GM18520 (cell line): Measurements from ENCODE around the gene CACNA1E.
A peak's percentile ranks its signal among the peaks of the same experiment; 100 is the strongest.
"Not testable (repeated sequence)": the region's sequence is repeated elsewhere in the genome, so short reads cannot be mapped to it uniquely, and the experiment has no call there.

ENCODE experiments used
- ATAC-seq: cut with Tn5 transposase; IDR thresholded peaks from one replicate; pipeline ENCODE4 v1.9.1; 2021; ENCODE audit not compliant: unreplicated experiment

CACNA1E gene

GRCh38 chr1:181514298-181515290 lies 31.3 kb downstream of the CACNA1E start:
- peak; percentile 77 for ATAC-seq

GRCh38 chr1:181516706-181517105 lies 33.4 kb downstream of the CACNA1E start:
- no peak for ATAC-seq

GRCh38 chr1:181517181-181517875 lies 34.0 kb downstream of the CACNA1E start:
- ATAC-seq = no peak

- no peak for ATAC-seq
Measured at GRCh38 chr1:181518152-181518551, 34.8 kb downstream of the CACNA1E start.

- no peak for ATAC-seq
Measured at GRCh38 chr1:181522864-181523263, 39.5 kb downstream of the CACNA1E start.

GRCh38 chr1:181525104-181525721 lies 41.9 kb downstream of the CACNA1E start:
- no peak for ATAC-seq

GRCh38 chr1:181528241-181528640 lies 44.9 kb downstream of the CACNA1E start:
- ATAC-seq = not testable (repeated sequence)

- no peak for ATAC-seq
Measured at GRCh38 chr1:181531441-181531840, 48.1 kb downstream of the CACNA1E start.

- ATAC-seq = no peak
Measured at GRCh38 chr1:181531951-181532600, 48.8 kb downstream of the CACNA1E start.

GRCh38 chr1:181538836-181539235 lies 55.5 kb downstream of the CACNA1E start:
- ATAC-seq = no peak

GRCh38 chr1:181541458-181541857 lies 58.1 kb downstream of the CACNA1E start:
- no peak for ATAC-seq

GRCh38 chr1:181541947-181542346 lies 58.6 kb downstream of the CACNA1E start:
- no peak for ATAC-seq

- not testable (repeated sequence) for ATAC-seq
Measured at GRCh38 chr1:181542406-181542805, 59.1 kb downstream of the CACNA1E start.

GRCh38 chr1:181545395-181545794 lies 62.1 kb downstream of the CACNA1E start:
- ATAC-seq = no peak

- ATAC-seq = no peak
Measured at GRCh38 chr1:181548497-181548896, 65.2 kb downstream of the CACNA1E start.

GRCh38 chr1:181551249-181551648 lies 67.9 kb downstream of the CACNA1E start:
- ATAC-seq = no peak

- no peak for ATAC-seq
Measured at GRCh38 chr1:181551754-181552153, 68.4 kb downstream of the CACNA1E start.

- ATAC-seq = no peak
Measured at GRCh38 chr1:181554465-181554864, 71.1 kb downstream of the CACNA1E start.

- no peak for ATAC-seq
Measured at GRCh38 chr1:181556631-181557030, 73.3 kb downstream of the CACNA1E start.

- no peak for ATAC-seq
Measured at GRCh38 chr1:181557313-181557712, 74.0 kb downstream of the CACNA1E start.

GRCh38 chr1:181558416-181558815 lies 75.1 kb downstream of the CACNA1E start:
- ATAC-seq = no peak
